Gastrocnemius medialis (tissue), 4 donors: Measurements from ENCODE around the gene SMARCA4. TPM values are rescaled to one million over a fixed set of nuclear protein-coding genes. Genes with fewer than 3 reads are reported as not detected.

Experiments used
- ATAC-seq, 2 donors: fragments of 150-250 bp; one replicate each; pipeline ENCODE4 v1.9.1; 2016
- DNase-seq, 2 donors: peaks; one replicate each; pipeline ENCODE4 v3.0.0-alpha.2; 2019
- H3K27ac ChIP-seq, 4 donors: fragments of 200-600 bp; sonication (generic); 1 replicate in 1 of 4; 2 replicates in 3 of 4; pipeline ENCODE4 v1.5.1; 2016 to 2018; ENCODE audit warnings: mild to moderate bottlenecking in 2 of 4, moderate library complexity in 1 of 4
- H3K27me3 ChIP-seq, 3 donors: fragments of 200-600 bp; sonication (generic) in 2 of 3; 1 replicate in 1 of 3; 2 replicates in 2 of 3; pipeline versions ENCODE4 v1.5.1 to v1.6.0; 2016 to 2019; ENCODE audit warnings: mild to moderate bottlenecking in 1 of 3, moderate library complexity in 1 of 3
- H3K36me3 ChIP-seq, 2 donors: fragments of 200-600 bp; sonication (generic) in 1 of 2; one replicate each; pipeline ENCODE4 v1.5.1; 2017 to 2018
- H3K4me1 ChIP-seq, 2 donors: fragments of 200-600 bp; sonication (generic) in 1 of 2; one replicate each; pipeline ENCODE4 v1.5.1; 2016 to 2017; ENCODE audit warnings: mild to moderate bottlenecking in 2 of 2
- H3K4me3 ChIP-seq, 4 donors: fragments of 200-600 bp; sonication (generic) in 3 of 4; 1 replicate in 1 of 4; 2 replicates in 3 of 4; pipeline ENCODE4 v1.5.1; 2016 to 2019; ENCODE audit warnings: mild to moderate bottlenecking in 2 of 4
- H3K9me3 ChIP-seq, 3 donors: fragments of 200-600 bp; sonication (generic) in 2 of 3; 1 replicate in 1 of 3; 2 replicates in 2 of 3; pipeline ENCODE4 v1.5.1; 2016 to 2019
- POLR2A ChIP-seq, 2 donors: fragments of 450-650 bp; IDR thresholded peaks; one replicate each; pipeline ENCODE4 v1.6.1; 2017; ENCODE audit warnings: antibody characterized with exemption in 2 of 2, mild to moderate bottlenecking in 2 of 2, moderate library complexity in 2 of 2
- in situ Hi-C, 4 donors: fragments of 200-750 bp; cut with MboI; loops; one replicate each; pipeline versions ENCODE4 v1.15.0 to v1.8.0; 2017; ENCODE audit warnings: low sequenced_read_pairs in 4 of 4
- intact Hi-C: fragments of 100-400 bp; cut with DNase I; formaldehyde crosslinking; loops from one replicate; pipeline ENCODE4 v1.15.1; 2023; ENCODE audit warnings: low total_unique reads
- total RNA-seq, 4 donors: library from RNA; depleted of rRNA; stranded (reverse); fragments of >200 nt; gene quantifications; one replicate each; pipeline versions ENCODE4 v1.1.0 to v1.2.3, GENCODE V29; 2016
- TF ChIP-seq, protein P1 (sequence below), 5 experiments: fragments of 450-650 bp in 3 of 5; fragments of 200-600 bp in 2 of 5; sonication (generic) in 2 of 5; IDR thresholded peaks in 4 of 5; conservative IDR thresholded peaks in 1 of 5; 1 replicate in 4 of 5; 2 replicates in 1 of 5; pipeline ENCODE4 v1.5.1; 2016 to 2019; ENCODE audit warnings: antibody characterized with exemption in 5 of 5, mild to moderate bottlenecking in 3 of 5, moderate library complexity in 3 of 5

The SMARCA4 gene
- total RNA-seq, 4 donors from 2014 or later: 24.0 to 72.6 (median 68.7) TPM

DNA sequence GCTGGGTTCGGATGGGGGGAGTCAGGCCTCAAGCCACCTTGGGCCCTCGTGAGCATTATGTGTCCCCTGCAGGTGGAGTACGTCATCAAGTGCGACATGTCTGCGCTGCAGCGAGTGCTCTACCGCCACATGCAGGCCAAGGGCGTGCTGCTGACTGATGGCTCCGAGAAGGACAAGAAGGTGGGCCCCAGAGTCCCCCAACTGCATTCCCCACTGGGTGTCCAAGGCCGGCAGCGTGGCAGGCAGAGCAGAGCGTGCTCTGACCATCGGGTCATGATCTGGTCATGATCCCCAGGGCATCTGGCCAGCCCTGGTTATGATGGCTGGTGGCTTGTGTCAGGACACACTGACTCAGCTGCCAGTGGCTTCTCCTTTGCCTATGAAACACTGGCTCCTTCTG lies 63.4 kb downstream of the SMARCA4 start:
- Histone ChIP-seq H3K4me3 (no peak overlapping the region), H3K27me3 (no peaks in the 10 kb centered on the region), H3K9me3 (no peaks in the 10 kb centered on the region), H3K4me1 (no peaks in the 10 kb centered on the region), H3K36me3 (peaks cover 0 to 99% of the 10 kb centered on the region in 2 donors), H3K27ac (peak overlapping the region in 3 of 4 donors; percentile 55 to 66 (median 62))
- in situ Hi-C loops: no loop called here
- intact Hi-C loops: no loop called here
- peak; percentile 24 to 65 for DNase-seq
- ATAC-seq: peak; percentile 75 to 78
- TF ChIP-seq, protein P1, sequence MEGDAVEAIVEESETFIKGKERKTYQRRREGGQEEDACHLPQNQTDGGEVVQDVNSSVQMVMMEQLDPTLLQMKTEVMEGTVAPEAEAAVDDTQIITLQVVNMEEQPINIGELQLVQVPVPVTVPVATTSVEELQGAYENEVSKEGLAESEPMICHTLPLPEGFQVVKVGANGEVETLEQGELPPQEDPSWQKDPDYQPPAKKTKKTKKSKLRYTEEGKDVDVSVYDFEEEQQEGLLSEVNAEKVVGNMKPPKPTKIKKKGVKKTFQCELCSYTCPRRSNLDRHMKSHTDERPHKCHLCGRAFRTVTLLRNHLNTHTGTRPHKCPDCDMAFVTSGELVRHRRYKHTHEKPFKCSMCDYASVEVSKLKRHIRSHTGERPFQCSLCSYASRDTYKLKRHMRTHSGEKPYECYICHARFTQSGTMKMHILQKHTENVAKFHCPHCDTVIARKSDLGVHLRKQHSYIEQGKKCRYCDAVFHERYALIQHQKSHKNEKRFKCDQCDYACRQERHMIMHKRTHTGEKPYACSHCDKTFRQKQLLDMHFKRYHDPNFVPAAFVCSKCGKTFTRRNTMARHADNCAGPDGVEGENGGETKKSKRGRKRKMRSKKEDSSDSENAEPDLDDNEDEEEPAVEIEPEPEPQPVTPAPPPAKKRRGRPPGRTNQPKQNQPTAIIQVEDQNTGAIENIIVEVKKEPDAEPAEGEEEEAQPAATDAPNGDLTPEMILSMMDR (IDR thresholded peaks at IDR 0.05 in 4 of 5, conservative IDR thresholded peaks at IDR 0.05 in 1 of 5): no peak
- no peak for TF ChIP-seq POLR2A (IDR thresholded peaks at IDR 0.05)

DNA sequence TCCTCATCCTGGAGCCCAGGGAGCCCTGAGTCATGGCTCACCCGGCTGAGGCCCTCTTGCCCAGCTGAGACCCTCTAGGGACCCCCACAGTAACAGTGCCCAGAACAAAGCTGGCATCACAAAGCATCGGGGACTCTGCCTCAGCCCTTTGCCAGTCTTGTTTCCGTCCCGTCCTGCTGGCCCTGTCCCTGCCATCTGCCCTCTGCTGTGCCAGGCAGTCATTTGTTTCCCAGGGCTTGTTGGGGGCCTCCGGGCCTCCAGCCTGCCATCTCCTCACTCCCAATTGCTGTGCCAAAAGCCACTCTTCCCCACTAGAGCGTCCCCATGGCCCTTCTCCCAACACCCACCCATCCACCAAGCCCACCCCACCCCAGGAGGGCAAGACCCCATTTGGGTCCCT lies 64.2 kb downstream of the SMARCA4 start:
- in situ Hi-C loops: loop anchor here in 1 of 4 donors (25.0 kb wide), 1 partner anchor 187 kb away; no protein-coding TSS in a partner anchor

DNA sequence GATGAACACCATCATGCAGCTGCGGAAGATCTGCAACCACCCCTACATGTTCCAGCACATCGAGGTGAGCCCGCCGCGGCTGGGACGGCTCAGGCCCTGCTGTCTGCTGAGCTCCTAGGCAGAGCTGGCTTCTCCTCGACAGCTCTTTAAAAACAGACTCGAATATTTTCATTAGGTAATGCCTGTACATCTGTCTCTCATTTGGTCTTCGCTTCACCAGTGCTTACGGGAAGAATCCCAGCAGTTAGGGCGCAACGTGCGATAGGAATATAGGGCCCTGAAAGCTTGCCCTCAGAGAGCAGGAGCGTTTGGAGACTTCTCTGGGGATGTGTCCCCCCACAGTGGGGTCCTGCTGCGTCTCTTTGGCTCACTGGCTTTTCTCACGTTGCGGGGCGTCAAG lies 64.6 kb downstream of the SMARCA4 start:
- DNase-seq: no peak
- no peak for ATAC-seq
- Histone ChIP-seq H3K9me3 (no peaks in the 10 kb centered on the region), H3K27me3 (no peaks in the 10 kb centered on the region), H3K36me3 (peaks cover 0 to 97% of the 10 kb centered on the region in 2 donors), H3K4me1 (no peaks in the 10 kb centered on the region), H3K27ac (no peak overlapping the region), H3K4me3 (no peak overlapping the region)
- no peak for TF ChIP-seq POLR2A (IDR thresholded peaks at IDR 0.05)
- TF ChIP-seq, protein P1 (IDR thresholded peaks at IDR 0.05 in 4 of 5, conservative IDR thresholded peaks at IDR 0.05 in 1 of 5): no peak
- intact Hi-C loops (no loop called here), in situ Hi-C loops (loop anchor here in 1 of 4 donors (25.0 kb wide), 1 partner anchor 187 kb away; no protein-coding TSS in a partner anchor)

More for the DNA sequence above, 64.2 kb downstream of the SMARCA4 start:
- Histone ChIP-seq H3K4me3 (no peak overlapping the region), H3K27me3 (no peaks in the 10 kb centered on the region), H3K9me3 (no peaks in the 10 kb centered on the region), H3K4me1 (no peaks in the 10 kb centered on the region), H3K36me3 (peaks cover 0 to 97% of the 10 kb centered on the region in 2 donors), H3K27ac (peak overlapping the region in 3 of 4 donors; percentile 55 to 66 (median 62))
- intact Hi-C loops: no loop called here
- ATAC-seq (no peak), DNase-seq (no peak)
- TF ChIP-seq, protein P1 (IDR thresholded peaks at IDR 0.05 in 4 of 5, conservative IDR thresholded peaks at IDR 0.05 in 1 of 5): no peak
- TF ChIP-seq POLR2A (IDR thresholded peaks at IDR 0.05): no peak

DNA sequence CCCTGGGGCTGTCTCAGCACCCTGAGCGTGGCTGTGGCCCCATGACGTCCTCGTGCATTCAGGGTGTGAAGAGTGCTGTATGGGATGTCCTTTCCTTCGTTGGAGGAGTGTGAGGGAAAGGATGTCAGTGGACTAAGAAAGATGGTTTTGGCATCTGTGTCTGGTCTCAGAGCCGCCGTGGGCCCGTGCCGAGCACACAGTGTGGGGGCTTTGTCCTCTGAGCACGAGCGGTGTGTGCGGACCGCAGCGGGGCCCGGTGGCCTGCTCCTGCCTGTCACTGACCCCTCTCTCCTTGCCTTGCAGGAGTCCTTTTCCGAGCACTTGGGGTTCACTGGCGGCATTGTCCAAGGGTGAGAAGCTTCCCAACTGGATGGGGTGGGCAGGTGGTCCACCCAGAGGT lies 65.2 kb downstream of the SMARCA4 start:
- Histone ChIP-seq H3K27ac (no peak overlapping the region), H3K4me3 (no peak overlapping the region), H3K36me3 (peaks cover 0 to 97% of the 10 kb centered on the region in 2 donors), H3K4me1 (no peaks in the 10 kb centered on the region), H3K9me3 (no peaks in the 10 kb centered on the region), H3K27me3 (no peaks in the 10 kb centered on the region)
- no peak for ATAC-seq
- in situ Hi-C loops: loop anchor here in 1 of 4 donors (25.0 kb wide), 1 partner anchor 186 kb away; no protein-coding TSS in a partner anchor
- TF ChIP-seq, protein P1 (IDR thresholded peaks at IDR 0.05 in 4 of 5, conservative IDR thresholded peaks at IDR 0.05 in 1 of 5): no peak
- no peak for TF ChIP-seq POLR2A (IDR thresholded peaks at IDR 0.05)
- DNase-seq: no peak
- intact Hi-C loops: no loop called here

DNA sequence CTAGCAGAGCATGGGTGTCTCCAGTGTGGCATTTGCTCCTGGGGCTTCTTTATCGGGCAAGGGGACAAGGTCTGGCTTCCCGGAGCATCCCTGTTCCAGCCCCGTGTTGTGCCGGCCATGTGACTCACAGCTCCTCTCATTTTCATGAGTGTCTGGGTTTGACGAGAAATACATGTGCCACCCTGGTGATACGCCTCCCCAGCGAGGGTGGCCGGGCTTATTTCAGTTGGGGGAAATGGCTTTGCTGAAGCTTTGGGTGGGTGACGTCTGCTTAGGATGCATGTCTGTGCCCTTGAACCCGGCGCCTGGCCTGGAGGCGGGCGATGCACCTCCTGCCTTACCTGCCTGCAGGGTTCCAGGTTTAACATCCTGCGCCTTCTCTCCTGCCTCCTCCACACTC lies 66.6 kb downstream of the SMARCA4 start:
- Histone ChIP-seq H3K4me3 (no peak overlapping the region), H3K27me3 (no peaks in the 10 kb centered on the region), H3K9me3 (no peaks in the 10 kb centered on the region), H3K27ac (no peak overlapping the region), H3K36me3 (peaks cover 0 to 96% of the 10 kb centered on the region in 2 donors), H3K4me1 (no peaks in the 10 kb centered on the region)
- no peak for ATAC-seq
- intact Hi-C loops (no loop called here), in situ Hi-C loops (loop anchor here in 1 of 4 donors (25.0 kb wide), 1 partner anchor 185 kb away; no protein-coding TSS in a partner anchor)
- TF ChIP-seq, protein P1 (IDR thresholded peaks at IDR 0.05 in 4 of 5, conservative IDR thresholded peaks at IDR 0.05 in 1 of 5): no peak
- no peak for TF ChIP-seq POLR2A (IDR thresholded peaks at IDR 0.05)
- no peak for DNase-seq
